Ascending aorta (tissue), 2 donors: ENCODE measurements around the gene PITPNM2. TPM values are rescaled to one million over a fixed set of nuclear protein-coding genes. Genes with fewer than 3 reads are reported as not detected.
"Not testable (repeated sequence)": the region's sequence is repeated elsewhere in the genome, so short reads cannot be mapped to it uniquely, and the experiment has no call there.

ENCODE experiments used
- DNase-seq, 2 donors: peaks; one replicate each; pipeline ENCODE4 v3.0.0-alpha.2; 2019; ENCODE audit warnings: low spot score in 2 of 2
- H3K27ac ChIP-seq, 2 donors: fragments of 200-600 bp; sonication (generic); one replicate each; pipeline ENCODE4 v1.5.1; 2016 to 2017; ENCODE audit warnings: mild to moderate bottlenecking in 1 of 2
- H3K27me3 ChIP-seq: fragments of 200-600 bp; sonication (generic); one replicate; pipeline ENCODE4 v1.5.1; 2017
- H3K36me3 ChIP-seq, 2 donors: fragments of 200-600 bp; sonication (generic); one replicate each; pipeline ENCODE4 v1.5.1; 2016
- H3K4me1 ChIP-seq, 2 donors: fragments of 200-600 bp; sonication (generic); one replicate each; pipeline ENCODE4 v1.5.1; 2016 to 2017; ENCODE audit warnings: mild to moderate bottlenecking in 1 of 2
- H3K4me3 ChIP-seq, 2 donors: fragments of 200-600 bp; sonication (generic); one replicate each; pipeline ENCODE4 v1.5.1; 2016 to 2017; ENCODE audit warnings: mild to moderate bottlenecking in 1 of 2
- H3K9me3 ChIP-seq, 2 donors: fragments of 200-600 bp; sonication (generic); one replicate each; pipeline ENCODE4 v1.5.1; 2016
- intact Hi-C: fragments of 100-400 bp; cut with DNase I; formaldehyde crosslinking; loops from one replicate; pipeline ENCODE4 v1.15.1; 2023
- total RNA-seq: library from RNA; depleted of rRNA; stranded (reverse); fragments of >200 nt; gene quantifications from one replicate; pipeline ENCODE4 v1.1.0, GENCODE V29; 2016
- TF ChIP-seq, protein P1 (sequence below), 3 experiments: fragments of 200-600 bp in 2 of 3; fragments of 450-650 bp in 1 of 3; sonication (generic) in 2 of 3; IDR thresholded peaks; one replicate each; pipeline ENCODE4 v1.5.1; 2016 to 2019; ENCODE audit warnings: antibody characterized with exemption in 3 of 3, mild to moderate bottlenecking in 1 of 3, moderate library complexity in 1 of 3

The PITPNM2 gene
- total RNA-seq, 1 donor from 2014 or later = 8.4 TPM

DNA sequence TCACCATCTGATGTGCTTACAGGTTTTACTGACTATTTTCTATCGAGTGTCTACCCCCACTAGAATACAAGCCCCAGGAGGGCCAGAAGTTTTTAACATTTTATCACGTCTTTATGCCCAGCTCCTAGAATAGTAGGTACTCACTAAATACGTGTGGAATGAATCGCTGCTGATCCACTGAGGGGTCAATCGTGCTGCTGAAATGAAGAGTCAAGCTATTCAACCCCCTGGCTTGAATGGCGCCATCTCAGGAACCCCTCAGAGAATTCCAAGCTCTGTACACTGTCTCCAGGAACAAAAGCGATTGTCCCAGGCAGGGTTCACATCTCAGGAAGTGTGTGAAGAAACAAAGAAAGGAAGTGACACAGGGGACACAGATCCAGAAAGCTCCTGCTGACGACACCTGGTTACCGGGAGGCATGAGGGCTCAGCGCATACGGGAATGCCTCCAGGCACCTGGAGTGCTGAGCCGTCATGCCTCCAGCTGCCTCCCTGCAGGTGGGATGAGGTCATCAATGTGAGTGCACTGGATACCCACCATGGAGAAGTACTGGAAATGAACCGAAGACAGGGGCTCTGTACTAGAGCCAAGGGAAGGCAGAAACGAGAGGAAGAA lies 45.6 kb downstream of the PITPNM2 start:
- Histone ChIP-seq H3K4me3 (no peak overlapping the region), H3K27me3 (no peaks in the 10 kb centered on the region), H3K9me3 (no peaks in the 10 kb centered on the region), H3K36me3 (no peaks in the 10 kb centered on the region), H3K27ac (no peak overlapping the region), H3K4me1 (peaks cover 7 to 11% of the 10 kb centered on the region in 2 donors)
- TF ChIP-seq, protein P1, sequence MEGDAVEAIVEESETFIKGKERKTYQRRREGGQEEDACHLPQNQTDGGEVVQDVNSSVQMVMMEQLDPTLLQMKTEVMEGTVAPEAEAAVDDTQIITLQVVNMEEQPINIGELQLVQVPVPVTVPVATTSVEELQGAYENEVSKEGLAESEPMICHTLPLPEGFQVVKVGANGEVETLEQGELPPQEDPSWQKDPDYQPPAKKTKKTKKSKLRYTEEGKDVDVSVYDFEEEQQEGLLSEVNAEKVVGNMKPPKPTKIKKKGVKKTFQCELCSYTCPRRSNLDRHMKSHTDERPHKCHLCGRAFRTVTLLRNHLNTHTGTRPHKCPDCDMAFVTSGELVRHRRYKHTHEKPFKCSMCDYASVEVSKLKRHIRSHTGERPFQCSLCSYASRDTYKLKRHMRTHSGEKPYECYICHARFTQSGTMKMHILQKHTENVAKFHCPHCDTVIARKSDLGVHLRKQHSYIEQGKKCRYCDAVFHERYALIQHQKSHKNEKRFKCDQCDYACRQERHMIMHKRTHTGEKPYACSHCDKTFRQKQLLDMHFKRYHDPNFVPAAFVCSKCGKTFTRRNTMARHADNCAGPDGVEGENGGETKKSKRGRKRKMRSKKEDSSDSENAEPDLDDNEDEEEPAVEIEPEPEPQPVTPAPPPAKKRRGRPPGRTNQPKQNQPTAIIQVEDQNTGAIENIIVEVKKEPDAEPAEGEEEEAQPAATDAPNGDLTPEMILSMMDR (IDR thresholded peaks at IDR 0.05) = no peak
- no peak for DNase-seq
- intact Hi-C loops = loop anchor here (5.0 kb wide), 1 partner anchor 63 kb away; no protein-coding TSS in a partner anchor

DNA sequence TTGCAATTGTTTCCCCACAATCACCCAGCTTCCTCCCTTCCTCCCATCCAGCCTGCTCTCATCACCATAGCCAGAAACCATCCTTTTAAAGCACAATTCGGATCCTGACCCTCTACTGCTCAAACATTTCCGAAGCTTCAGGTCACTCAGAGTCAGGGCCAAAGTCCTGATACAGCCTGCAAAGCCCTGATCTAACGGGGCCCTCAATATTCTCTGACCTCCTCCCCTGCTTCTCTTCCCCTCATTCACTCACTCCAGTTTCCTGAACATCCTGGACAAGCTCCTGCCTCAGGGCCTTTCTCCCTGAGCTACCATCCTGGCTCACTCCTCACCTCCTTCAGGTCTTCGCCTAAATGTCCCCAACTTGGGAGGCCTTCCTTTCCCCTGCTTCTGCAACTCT lies 46.1 kb downstream of the PITPNM2 start:
- Histone ChIP-seq H3K27me3 (no peaks in the 10 kb centered on the region), H3K36me3 (no peaks in the 10 kb centered on the region), H3K27ac (no peak overlapping the region), H3K4me3 (no peak overlapping the region), H3K4me1 (peaks cover 7 to 10% of the 10 kb centered on the region in 2 donors), H3K9me3 (no peaks in the 10 kb centered on the region)
- TF ChIP-seq, protein P1 (IDR thresholded peaks at IDR 0.05) = no peak
- no peak for DNase-seq
- intact Hi-C loops = loop anchor here (5.0 kb wide), 1 partner anchor 63 kb away; no protein-coding TSS in a partner anchor

DNA sequence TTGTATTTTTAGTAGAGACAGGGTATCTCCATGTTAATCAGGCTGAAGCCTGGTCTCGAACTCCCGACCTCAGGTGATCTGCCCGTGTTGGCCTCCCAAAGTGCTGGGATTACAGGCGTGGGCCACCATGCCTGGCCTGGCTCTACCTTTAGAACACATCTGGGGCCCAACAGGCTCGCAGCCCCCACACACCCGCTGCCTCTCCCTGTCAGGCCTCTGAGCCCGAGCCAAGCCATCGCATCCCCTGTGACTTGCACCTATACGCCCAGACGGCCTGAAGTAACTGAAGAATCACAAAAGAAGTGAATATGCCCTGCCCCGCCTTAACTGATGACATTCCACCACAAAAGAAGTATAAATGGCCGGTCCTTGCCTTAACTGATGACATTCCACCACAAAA lies 46.8 kb downstream of the PITPNM2 start:
- H3K4me1 ChIP-seq, H3K4me3 ChIP-seq, H3K27ac ChIP-seq, H3K36me3 ChIP-seq, H3K27me3 ChIP-seq, H3K9me3 ChIP-seq, DNase-seq, intact Hi-C loops: not testable (repeated sequence)

DNA sequence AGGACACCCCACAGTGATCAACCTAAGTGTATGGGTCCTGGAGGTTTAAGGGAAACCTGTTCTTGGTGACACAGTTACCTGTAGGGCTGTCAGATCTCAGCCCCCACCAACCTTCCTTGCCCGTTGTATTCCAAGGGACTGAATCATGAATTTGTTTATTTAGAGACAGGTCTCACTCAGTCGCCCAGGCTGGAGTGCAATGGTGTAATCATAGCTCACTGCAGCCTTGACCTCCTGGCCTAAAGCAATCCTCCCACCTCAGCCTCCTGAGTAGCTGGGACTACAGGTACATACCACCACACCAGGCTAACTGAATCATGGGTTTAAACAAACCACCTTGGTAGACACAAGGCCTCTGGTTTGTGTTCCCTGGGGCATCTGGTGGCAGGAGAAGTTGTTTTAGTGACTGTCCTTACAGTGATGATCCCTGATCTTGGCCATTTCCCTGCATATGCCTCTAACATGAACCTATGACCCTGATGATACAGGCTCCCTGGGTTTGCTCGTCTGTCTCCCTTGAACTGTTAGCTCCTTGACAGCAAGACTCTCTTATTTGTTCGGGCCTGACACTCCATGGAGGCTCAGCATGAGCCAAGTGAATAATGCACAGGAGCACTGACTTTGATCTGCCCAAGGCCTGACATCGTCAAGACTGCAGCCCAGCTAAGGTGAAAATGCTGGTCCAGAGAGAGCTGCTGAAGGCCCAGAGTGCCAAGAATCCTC lies 47.9 kb downstream of the PITPNM2 start:
- Histone ChIP-seq H3K36me3 (no peaks in the 10 kb centered on the region), H3K9me3 (no peaks in the 10 kb centered on the region), H3K27ac (no peak overlapping the region), H3K4me3 (no peak overlapping the region), H3K4me1 (peaks cover 1 to 3% of the 10 kb centered on the region in 2 donors), H3K27me3 (no peaks in the 10 kb centered on the region)
- intact Hi-C loops = no loop called here
- no peak for DNase-seq
- TF ChIP-seq, protein P1 (IDR thresholded peaks at IDR 0.05) = no peak

DNA sequence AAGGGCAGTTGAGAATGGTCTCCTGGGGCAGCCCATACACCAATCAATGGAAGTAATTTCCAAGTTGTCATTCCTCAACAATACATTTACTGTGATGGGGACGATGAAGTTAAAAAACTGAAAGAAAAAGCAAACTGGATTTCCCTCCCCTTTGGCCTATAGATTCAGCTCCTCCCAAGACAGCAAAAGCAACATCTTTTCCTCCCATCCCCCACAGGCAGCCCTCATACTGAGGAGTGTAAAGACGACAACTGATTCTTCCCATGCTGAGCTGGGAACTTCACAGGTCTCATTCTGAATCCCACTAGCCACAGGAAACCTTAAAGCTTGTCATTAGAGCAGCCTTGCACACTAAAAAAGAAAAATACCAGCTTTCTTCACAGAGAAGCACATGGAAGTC lies 48.5 kb downstream of the PITPNM2 start:
- no peaks in the 10 kb centered on the region for H3K27me3 ChIP-seq
- DNase-seq = no peak
- H3K36me3 ChIP-seq = no peaks in the 10 kb centered on the region
- TF ChIP-seq, protein P1 (IDR thresholded peaks at IDR 0.05) = no peak
- intact Hi-C loops = no loop called here
- H3K4me3 ChIP-seq = no peak overlapping the region
- H3K9me3 ChIP-seq = no peaks in the 10 kb centered on the region
- H3K4me1 ChIP-seq = peaks cover 4 to 7% of the 10 kb centered on the region in 2 donors
- H3K27ac ChIP-seq = no peak overlapping the region

DNA sequence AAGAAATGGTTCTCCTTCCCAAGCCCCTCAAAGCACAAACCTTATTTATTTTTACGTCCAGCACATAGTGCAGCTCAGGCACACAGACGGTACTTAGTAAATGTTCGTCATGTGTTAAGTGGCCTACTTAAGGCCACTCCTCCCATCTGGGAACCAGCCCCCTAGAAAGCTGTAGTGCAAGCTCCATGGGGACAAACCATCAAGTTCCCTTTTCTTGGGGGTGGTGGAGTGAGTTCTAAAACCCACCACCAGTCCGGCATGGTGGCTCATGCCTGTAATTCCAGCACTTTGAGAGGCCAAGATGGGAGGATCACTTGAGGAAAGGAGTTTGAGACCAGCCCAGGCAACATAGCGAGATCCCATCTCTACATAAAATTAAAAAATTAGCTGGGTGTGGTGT lies 49.4 kb downstream of the PITPNM2 start:
- Histone ChIP-seq H3K4me3 (no peak overlapping the region), H3K27ac (no peak overlapping the region), H3K27me3 (no peaks in the 10 kb centered on the region), H3K36me3 (no peaks in the 10 kb centered on the region), H3K4me1 (peaks cover 4 to 14% of the 10 kb centered on the region in 2 donors), H3K9me3 (no peaks in the 10 kb centered on the region)
- DNase-seq = no peak
- intact Hi-C loops = no loop called here
- TF ChIP-seq, protein P1 (IDR thresholded peaks at IDR 0.05) = no peak
